HG02885 (cell line): ENCODE data around the gene WDFY4.

Experiments used
- ATAC-seq: cut with Tn5 transposase; IDR thresholded peaks from one replicate; pipeline ENCODE4 v1.9.1; 2021; ENCODE audit warnings: mild to moderate bottlenecking; ENCODE audit not compliant: unreplicated experiment, poor library complexity

Gene WDFY4

DNA sequence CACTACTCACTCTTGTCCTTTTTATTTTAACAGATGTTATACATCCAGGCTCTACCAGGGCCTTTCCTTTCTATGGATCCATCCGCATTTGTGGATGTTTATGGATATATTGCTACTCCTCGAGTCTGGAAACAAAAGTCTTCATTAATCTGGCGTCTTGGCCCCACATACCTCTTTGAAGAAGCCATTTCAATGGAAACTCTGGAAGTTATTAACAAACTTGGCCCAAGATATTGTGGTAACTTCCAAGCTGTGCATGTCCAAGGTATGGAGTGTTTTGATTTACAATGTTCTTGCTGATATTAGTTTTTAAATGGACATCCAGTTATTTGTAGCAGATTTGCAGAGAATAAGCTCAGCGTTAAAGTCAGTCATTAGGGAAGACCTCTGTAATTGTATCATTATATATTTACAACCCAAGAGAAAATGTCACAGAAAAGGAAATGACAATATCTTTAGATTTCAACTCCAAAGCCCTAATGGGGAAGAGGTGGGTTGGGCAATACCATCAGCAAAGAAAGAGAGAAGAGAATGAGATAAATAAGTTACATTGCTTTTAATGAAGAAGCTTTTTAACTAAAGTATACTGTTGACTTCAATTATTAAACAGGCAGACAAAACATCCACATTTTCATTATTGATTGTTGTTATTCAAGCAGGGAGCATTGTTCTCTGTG is 102.1 kb downstream of the WDFY4 start:
- no peak for ATAC-seq

DNA sequence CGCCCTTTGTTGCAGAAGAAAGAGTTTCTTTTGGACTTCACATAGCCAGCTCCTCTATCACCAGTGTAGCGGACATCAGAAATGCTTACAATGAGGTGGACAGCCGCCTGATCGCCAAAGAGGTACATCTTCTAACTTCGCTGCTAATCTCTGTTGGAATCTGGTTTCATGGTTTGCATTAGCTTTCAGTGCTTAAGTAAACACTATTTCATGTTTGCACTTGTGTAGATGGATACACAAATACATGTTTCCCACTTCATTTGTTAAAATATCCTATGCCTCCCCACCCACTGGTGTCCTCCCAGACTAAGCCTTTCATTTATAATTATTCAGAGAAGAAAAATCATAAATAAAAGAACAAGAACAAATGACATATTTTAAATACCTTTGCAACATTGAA is 103.9 kb downstream of the WDFY4 start:
- no peak for ATAC-seq

GRCh38 chr10:48789486-48790456 is 105.1 kb downstream of the WDFY4 start:
- ATAC-seq: no peak

- ATAC-seq: no peak
These were observed 105.9 kb downstream of the WDFY4 start for GRCh38 chr10:48790457-48791044.

DNA sequence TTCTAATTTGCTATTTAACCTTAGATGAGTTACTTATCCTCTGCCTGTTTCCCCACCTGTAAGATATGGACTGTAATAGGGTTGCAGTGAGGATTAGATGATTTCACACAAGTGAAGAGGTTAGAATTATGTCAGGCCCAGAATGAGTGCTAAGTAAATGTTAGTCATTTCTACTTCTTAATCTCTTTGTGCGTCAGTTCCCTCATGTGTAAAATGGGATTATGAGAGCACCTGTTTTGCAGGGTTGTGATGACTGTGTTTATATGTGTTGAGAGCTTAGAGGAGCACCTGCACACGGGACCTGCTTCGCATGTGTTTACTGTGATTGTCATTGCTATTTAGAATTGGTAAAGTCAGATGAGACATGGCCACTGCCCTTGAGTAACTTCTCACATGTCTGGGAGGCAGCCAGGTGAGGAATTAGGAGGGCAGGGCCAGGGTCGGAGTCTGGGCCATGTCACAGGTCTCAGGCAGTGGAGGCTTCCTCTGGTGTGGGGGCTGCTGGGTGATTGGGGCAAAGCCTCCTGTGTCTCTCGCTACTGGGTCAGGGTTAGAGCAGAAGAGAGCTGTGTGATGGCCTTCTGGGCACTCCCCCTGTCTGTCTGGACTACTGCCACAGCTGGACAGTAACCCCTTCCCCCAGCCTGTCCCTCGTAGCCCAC is 106.7 kb downstream of the WDFY4 start:
- no peak for ATAC-seq

GRCh38 chr10:48792121-48792520 is 107.4 kb downstream of the WDFY4 start:
- ATAC-seq: no peak

DNA sequence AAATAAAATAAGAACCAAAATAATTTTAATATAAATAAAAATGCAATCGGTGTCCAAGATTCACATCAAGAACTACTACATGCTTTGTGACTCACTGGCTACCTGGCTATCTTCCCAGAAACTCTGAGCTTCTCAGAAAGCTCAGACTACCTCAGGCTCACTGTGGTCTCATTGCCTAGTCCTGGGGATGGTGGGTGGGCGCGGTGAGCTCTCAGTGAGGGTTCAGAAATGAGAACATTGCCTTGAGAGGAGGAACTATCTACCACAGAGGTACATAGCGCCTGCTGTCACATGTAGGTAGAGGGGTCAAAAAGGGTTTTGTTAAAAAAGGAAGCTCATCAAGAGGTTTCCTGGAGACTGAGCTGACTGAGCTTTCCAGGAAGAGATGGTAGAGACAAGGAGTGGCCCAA is 108.0 kb downstream of the WDFY4 start:
- no peak for ATAC-seq

- ATAC-seq: no peak
These were observed 109.4 kb downstream of the WDFY4 start for GRCh38 chr10:48794074-48794473.

DNA sequence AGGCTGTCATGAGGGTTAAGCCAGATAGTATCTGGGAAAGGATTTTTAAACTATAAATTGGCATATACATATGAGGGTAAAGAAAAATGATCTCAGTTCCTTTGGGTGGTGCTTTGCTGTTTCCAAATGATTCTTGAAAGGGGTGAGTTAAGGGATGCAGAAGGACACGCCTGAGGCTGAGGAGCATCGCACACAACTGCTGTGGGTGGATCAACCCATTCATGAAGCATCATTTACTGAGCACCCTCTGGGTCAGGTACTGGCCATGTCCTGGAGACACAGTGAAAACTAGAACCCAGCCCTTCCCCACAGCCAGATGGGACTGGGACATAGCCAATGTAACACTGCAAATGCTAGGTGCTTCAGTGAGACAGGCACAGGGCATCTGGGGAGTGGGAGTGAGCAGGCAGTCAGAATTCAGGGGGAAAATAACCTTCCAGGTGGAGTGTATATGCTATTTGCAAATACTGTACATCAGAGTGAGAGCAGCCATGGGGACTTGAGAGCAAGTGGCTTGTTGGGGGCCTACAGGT is 112.1 kb downstream of the WDFY4 start:
- ATAC-seq: no peak

GRCh38 chr10:48797830-48798229 is 113.2 kb downstream of the WDFY4 start:
- ATAC-seq: no peak

- ATAC-seq: no peak
These were observed 114.0 kb downstream of the WDFY4 start for GRCh38 chr10:48798481-48799254.

- no peak for ATAC-seq
These were observed 114.8 kb downstream of the WDFY4 start for GRCh38 chr10:48799341-48800006.

DNA sequence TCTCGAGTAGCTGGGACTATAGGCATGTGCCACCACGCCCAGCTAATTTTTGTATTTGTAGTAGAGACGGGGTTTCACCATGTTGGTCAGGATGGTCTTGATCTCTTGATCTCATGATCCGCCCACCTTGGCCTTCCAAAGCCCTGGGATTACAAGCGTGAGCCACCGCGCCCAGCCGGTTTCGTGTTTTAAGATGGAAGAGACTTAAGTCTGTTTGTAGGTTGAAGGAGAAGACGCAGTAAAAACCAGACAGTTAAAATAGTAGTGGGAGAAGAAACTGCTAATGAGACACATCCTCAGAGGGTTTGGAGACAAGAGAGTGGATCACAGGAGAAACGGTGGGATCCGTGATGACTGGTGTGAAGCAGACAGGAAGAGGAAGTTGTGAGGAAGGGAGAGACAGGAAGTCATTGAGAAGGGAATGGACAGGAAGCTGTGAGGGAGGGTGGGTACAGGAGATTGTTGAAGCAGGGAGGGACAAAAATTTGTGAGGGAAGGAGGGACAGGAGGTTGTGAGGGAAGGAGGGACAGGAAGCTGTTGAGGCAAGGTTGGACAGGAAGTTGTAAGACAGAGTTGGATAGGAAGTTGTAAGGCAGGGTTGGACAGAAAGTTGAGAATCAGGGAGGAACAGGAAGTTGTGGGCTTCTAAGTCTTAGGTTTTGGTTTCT is 115.5 kb downstream of the WDFY4 start:
- ATAC-seq: no peak

- ATAC-seq: no peak
These were observed 116.3 kb downstream of the WDFY4 start for GRCh38 chr10:48801001-48801421.

DNA sequence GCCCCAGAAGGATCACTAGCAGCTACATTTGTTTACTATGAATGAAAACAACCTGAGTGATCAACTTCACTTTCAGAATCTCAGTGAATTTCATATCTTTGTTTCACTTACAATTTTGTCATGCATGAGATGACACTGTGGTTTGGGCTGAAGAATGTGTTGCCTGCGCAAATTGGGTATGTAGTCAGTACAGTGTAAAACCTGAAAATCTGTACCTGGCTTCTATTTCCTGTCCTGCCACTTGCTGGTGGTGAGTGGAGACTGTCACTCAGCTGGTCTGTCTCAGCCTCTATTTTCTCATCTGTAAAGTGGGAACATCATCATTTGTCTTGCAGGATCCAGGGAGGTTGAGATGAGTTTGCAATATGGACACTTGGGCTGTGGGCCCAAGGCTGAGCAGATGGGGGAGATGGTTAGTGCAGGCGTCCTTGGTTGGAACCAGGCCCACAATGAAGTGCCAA is 118.0 kb downstream of the WDFY4 start:
- peak; percentile 95 for ATAC-seq

DNA sequence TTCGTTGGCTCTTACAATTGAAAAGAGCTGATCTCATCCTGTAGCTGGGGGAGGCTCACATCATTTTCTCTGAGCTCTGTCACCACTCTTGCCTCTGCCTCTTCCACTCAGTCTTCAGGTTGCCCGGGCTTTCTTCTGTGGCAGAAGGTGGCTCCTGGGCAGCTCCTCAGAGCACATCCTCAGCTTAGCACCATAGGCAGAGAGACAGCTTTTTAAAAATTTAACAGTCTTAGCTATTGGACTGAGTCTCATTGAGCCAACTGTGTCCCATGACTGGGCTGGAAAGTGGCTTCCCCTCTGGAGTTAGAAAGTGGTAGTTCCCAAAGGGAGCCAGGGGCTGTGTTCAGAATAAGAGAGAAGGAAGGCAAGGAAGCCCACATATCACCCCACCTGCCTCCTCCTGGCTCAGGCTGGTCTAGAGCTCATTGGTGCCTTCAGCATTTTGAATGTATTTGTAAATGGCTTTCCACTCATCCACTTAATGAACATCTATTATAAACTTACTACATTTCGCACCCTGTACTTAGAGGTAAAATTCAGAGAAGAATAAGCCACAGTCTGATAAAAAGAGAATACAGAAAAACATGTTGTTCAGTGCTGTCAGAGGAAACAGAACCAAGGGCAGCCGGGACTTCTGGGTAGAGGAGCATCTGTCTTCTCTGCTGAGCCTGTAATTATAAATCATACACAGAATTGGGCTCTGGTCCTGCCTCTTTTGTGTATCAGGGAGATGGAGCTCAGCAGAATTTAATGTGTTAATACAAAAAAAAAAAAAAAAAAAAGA is 119.3 kb downstream of the WDFY4 start:
- ATAC-seq: no peak

- no peak for ATAC-seq
These were observed 120.1 kb downstream of the WDFY4 start for GRCh38 chr10:48804740-48805182.

DNA sequence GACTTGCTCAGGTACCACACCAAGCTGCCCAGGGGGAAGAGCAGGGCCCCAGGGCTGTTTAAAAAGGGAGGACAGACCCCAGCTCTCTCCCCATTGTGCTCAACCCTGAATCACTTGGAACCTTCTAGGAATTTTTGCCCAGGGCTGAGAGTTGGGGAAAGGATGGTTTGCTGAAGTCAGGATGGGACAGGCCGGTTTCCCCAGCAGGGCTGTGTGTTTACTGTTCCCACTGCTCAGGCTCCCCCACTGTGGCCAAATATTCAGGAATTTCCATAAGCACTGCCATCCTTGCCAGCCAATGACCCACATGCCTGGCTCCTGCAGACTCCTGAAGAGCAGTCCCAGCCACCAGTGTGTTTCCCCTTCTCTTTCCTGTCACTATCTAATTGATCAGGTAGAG is 120.7 kb downstream of the WDFY4 start:
- no peak for ATAC-seq
